ENCODE results near the gene NCOA5. TPM values are rescaled to one million over a fixed set of nuclear protein-coding genes. Genes with fewer than 3 reads are reported as not detected.

NCOA5 gene
- total and polyA plus RNA-seq, 7 donors = 8.8 to 17.3 (median 11.4) TPM

- ATAC-seq = no peak
- H3K9me3 ChIP-seq = no peaks in the 10 kb centered on the region
- peaks cover 0 to 19% (median 2%) of the 10 kb centered on the region in 3 donors for H3K27me3 ChIP-seq (ENCODE audit: insufficient read depth in 3 of 3, low read length in 2 of 3)
Observed at GRCh38 chr20:46053416-46053815, 36.3 kb downstream of the NCOA5 start.

GRCh38 chr20:46051556-46052308 lies 38.0 kb downstream of the NCOA5 start:
- TF ChIP-seq CTCF (IDR thresholded peaks at IDR 0.05) = no peak
- ATAC-seq = no peak
- no peaks in the 10 kb centered on the region for H3K4me1 ChIP-seq
- WGBS, 3 donors = 47 to 58% (median 52%) methylated on average over 18 to 19 of the region's 19 CpGs
- H3K36me3 ChIP-seq (ENCODE audit: insufficient read depth in 1 of 2, low read depth in 1 of 2) = no peaks in the 10 kb centered on the region
- intact Hi-C loops (cut with DNase I) = no loop called here
- no peak overlapping the region for H3K27ac ChIP-seq
- no peak overlapping the region for H3K4me3 ChIP-seq
- no peaks in the 10 kb centered on the region for H3K9me3 ChIP-seq
- peaks cover 0 to 8% (median 0%) of the 10 kb centered on the region in 3 donors for H3K27me3 ChIP-seq (ENCODE audit: insufficient read depth in 3 of 3, low read length in 2 of 3)
- no peak for DNase-seq

More at GRCh38 chr20:46053416-46053815, 36.3 kb downstream of the NCOA5 start:
- TF ChIP-seq CTCF (IDR thresholded peaks at IDR 0.05) = no peak
- intact Hi-C loops (cut with DNase I) = no loop called here
- H3K36me3 ChIP-seq (ENCODE audit: insufficient read depth in 1 of 2, low read depth in 1 of 2) = no peaks in the 10 kb centered on the region
- 87 to 90% (median 87%) methylated on average over 8 of the region's 8 CpGs for WGBS, 3 donors
- peaks cover 9% of the 10 kb centered on the region for H3K4me1 ChIP-seq
- H3K4me3 ChIP-seq = no peak overlapping the region
- DNase-seq = no peak
- no peak overlapping the region for H3K27ac ChIP-seq

GRCh38 chr20:46050885-46051284 lies 38.9 kb downstream of the NCOA5 start:
- no peak for TF ChIP-seq CTCF (IDR thresholded peaks at IDR 0.05)
- Histone ChIP-seq H3K9me3 (no peaks in the 10 kb centered on the region), H3K27ac (no peak overlapping the region), H3K4me3 (no peak overlapping the region), H3K4me1 (no peaks in the 10 kb centered on the region), H3K36me3 (ENCODE audit: insufficient read depth in 1 of 2, low read depth in 1 of 2) (no peaks in the 10 kb centered on the region), H3K27me3 (ENCODE audit: insufficient read depth in 3 of 3, low read length in 2 of 3) (peaks cover 0 to 10% (median 0%) of the 10 kb centered on the region in 3 donors)
- intact Hi-C loops (cut with DNase I) = no loop called here
- DNase-seq = no peak
- ATAC-seq = no peak

DNA sequence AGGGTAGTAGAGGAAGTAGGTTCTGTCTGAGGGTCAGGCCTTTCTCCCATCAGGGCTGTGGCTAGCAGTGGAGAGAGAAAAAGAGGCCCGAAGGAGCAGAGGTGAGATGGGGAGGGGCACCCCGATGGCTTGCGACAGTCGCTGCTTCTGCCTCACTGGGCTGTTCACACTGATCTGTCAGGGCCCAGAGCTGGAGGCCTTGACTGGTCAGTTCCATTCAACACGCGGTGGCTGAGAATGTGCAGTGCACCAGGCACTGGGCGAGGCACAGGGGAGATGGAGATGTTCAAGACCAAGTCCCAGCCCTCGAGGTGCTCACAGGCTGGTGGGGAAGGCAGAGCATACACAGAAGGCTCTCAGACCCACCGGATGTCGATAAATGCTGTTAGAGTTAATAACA lies 39.3 kb downstream of the NCOA5 start:
- Histone ChIP-seq H3K4me3 (no peak overlapping the region), H3K4me1 (no peaks in the 10 kb centered on the region), H3K36me3 (ENCODE audit: insufficient read depth in 1 of 2, low read depth in 1 of 2) (no peaks in the 10 kb centered on the region), H3K9me3 (no peaks in the 10 kb centered on the region), H3K27me3 (ENCODE audit: insufficient read depth in 3 of 3, low read length in 2 of 3) (peaks cover 0 to 10% (median 0%) of the 10 kb centered on the region in 3 donors), H3K27ac (no peak overlapping the region)
- no peak for TF ChIP-seq CTCF (IDR thresholded peaks at IDR 0.05)
- 59 to 63% (median 62%) methylated on average over 10 of the region's 10 CpGs for WGBS, 3 donors
- intact Hi-C loops (cut with DNase I) = no loop called here
- no peak for DNase-seq
- no peak for ATAC-seq

- no peak overlapping the region for H3K4me3 ChIP-seq
- intact Hi-C loops (cut with DNase I) = no loop called here
- H3K27ac ChIP-seq = no peak overlapping the region
- ATAC-seq (no peak), DNase-seq (no peak)
- no peaks in the 10 kb centered on the region for H3K4me1 ChIP-seq
- H3K27me3 ChIP-seq (ENCODE audit: insufficient read depth in 3 of 3, low read length in 2 of 3) = peaks cover 0 to 10% (median 0%) of the 10 kb centered on the region in 3 donors
- TF ChIP-seq CTCF (IDR thresholded peaks at IDR 0.05) = no peak
- no peaks in the 10 kb centered on the region for H3K36me3 ChIP-seq (ENCODE audit: insufficient read depth in 1 of 2, low read depth in 1 of 2)
- no peaks in the 10 kb centered on the region for H3K9me3 ChIP-seq
Observed at GRCh38 chr20:46049815-46050214, 39.9 kb downstream of the NCOA5 start.
